Measurements from ENCODE around the gene HOXA11. TPM values are rescaled to one million over a fixed set of nuclear protein-coding genes. Genes with fewer than 3 reads are reported as not detected.

Gene HOXA11
- total RNA-seq, 1 experiment from 2014 or later, result not detected

GRCh38 chr7:27198871-27199801 is 14.1 kb upstream of the HOXA11 start:
- Histone ChIP-seq H3K4me3 (ENCODE audit: low read depth, low read length, poor library complexity, severe bottlenecking) (no peak overlapping the region), H3K27me3 (replicated peaks; ENCODE audit: insufficient read depth, low read depth, low read length, poor library complexity) (peaks cover 94% of the 10 kb centered on the region), H3K9me3 (ENCODE audit: low read depth, low read length, poor library complexity, severe bottlenecking) (no peaks in the 10 kb centered on the region), H3K4me1 (ENCODE audit: insufficient read depth, low read length, poor library complexity, severe bottlenecking) (no peaks in the 10 kb centered on the region), H3K27ac (ENCODE audit: low read depth, low read length, poor library complexity, severe bottlenecking) (no peak overlapping the region), H3K36me3 (ENCODE audit: insufficient read depth, low read length, poor library complexity, severe bottlenecking) (no peaks in the 10 kb centered on the region)
- TF ChIP-seq EZH2 (IDR thresholded peaks at IDR 0.05; ENCODE audit: borderline replicate concordance, low read depth, low read length, poor library complexity, severe bottlenecking) (peak; percentile 97), CTCF (conservative IDR thresholded peaks at IDR 0.05; ENCODE audit: low read depth, low read length) (no peak)
- ChIA-PET CTCF (interaction anchor here (0.6 kb wide), 1 partner anchor 1429 kb away, joined by 3 read pairs; no protein-coding TSS in a partner anchor), POLR2A (ENCODE audit: low non-redundant PET) (no interaction called here)
- no peak for DNase-seq (ENCODE audit: low spot score)
- BruUV-seq (replicated peaks), result no TSS peak
- intact Hi-C loops (cut with micrococcal nuclease; ENCODE audit: unreplicated experiment), result loop anchor here (5.0 kb wide), 3 partner anchors 378 to 898 kb away; no protein-coding TSS in a partner anchor

DNA sequence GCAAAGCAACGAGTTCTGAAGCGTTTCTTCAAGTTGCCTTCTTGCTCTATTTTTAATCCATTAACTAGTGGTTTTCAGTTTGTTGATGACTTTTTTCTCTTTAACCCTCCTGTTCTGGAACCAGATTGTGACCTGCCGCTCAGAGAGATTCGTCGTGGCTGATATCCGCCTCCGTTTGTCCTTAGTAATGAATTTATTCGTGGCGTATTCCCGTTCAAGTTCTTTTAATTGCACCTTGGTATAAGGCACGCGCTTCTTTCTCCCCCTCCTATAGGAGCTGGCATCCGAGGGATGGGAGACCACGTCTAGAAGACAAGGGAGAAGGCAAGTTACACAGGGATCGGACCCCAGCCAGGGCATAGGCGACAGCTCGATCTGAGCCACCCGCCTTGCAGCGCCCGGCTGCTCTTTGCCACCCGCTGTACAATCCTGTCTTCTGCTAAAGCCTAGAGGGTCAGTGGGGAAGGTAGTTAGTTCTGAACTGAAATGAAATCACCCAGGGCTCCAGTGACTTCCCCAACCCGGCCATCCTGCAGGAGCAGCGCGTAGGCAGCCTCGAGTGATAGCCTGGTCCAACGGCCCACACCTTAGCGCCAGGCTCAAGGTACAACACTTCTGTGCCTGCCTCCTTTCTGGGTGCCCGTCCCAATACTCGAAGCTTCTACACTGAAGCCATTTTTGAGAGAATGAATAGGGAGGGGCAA is 13.3 kb upstream of the HOXA11 start:
- no peak for DNase-seq (ENCODE audit: low spot score)
- TF ChIP-seq CTCF (conservative IDR thresholded peaks at IDR 0.05; ENCODE audit: low read depth, low read length), result no peak
- no peak for TF ChIP-seq EZH2 (IDR thresholded peaks at IDR 0.05; ENCODE audit: borderline replicate concordance, low read depth, low read length, poor library complexity, severe bottlenecking)
- BruUV-seq (replicated peaks), result no TSS peak
- no peaks in the 10 kb centered on the region for H3K4me1 ChIP-seq (ENCODE audit: insufficient read depth, low read length, poor library complexity, severe bottlenecking)
- no peak overlapping the region for H3K27ac ChIP-seq (ENCODE audit: low read depth, low read length, poor library complexity, severe bottlenecking)
- POLR2A ChIA-PET (ENCODE audit: low non-redundant PET), result no interaction called here
- H3K27me3 ChIP-seq (replicated peaks; ENCODE audit: insufficient read depth, low read depth, low read length, poor library complexity), result peaks cover 94% of the 10 kb centered on the region
- no peaks in the 10 kb centered on the region for H3K36me3 ChIP-seq (ENCODE audit: insufficient read depth, low read length, poor library complexity, severe bottlenecking)
- H3K4me3 ChIP-seq (ENCODE audit: low read depth, low read length, poor library complexity, severe bottlenecking), result no peak overlapping the region
- CTCF ChIA-PET, result no interaction called here
- H3K9me3 ChIP-seq (ENCODE audit: low read depth, low read length, poor library complexity, severe bottlenecking), result no peaks in the 10 kb centered on the region
- intact Hi-C loops (cut with micrococcal nuclease; ENCODE audit: unreplicated experiment), result loop anchor here (5.0 kb wide), 3 partner anchors 379 to 899 kb away; no protein-coding TSS in a partner anchor

GRCh38 chr7:27197137-27198042 is 12.4 kb upstream of the HOXA11 start:
- H3K4me1 ChIP-seq (ENCODE audit: insufficient read depth, low read length, poor library complexity, severe bottlenecking), result no peaks in the 10 kb centered on the region
- no peak overlapping the region for H3K4me3 ChIP-seq (ENCODE audit: low read depth, low read length, poor library complexity, severe bottlenecking)
- H3K27ac ChIP-seq (ENCODE audit: low read depth, low read length, poor library complexity, severe bottlenecking), result no peak overlapping the region
- no peaks in the 10 kb centered on the region for H3K9me3 ChIP-seq (ENCODE audit: low read depth, low read length, poor library complexity, severe bottlenecking)
- peaks cover 94% of the 10 kb centered on the region for H3K27me3 ChIP-seq (replicated peaks; ENCODE audit: insufficient read depth, low read depth, low read length, poor library complexity)
- no peak for TF ChIP-seq CTCF (conservative IDR thresholded peaks at IDR 0.05; ENCODE audit: low read depth, low read length)
- no peak for TF ChIP-seq EZH2 (IDR thresholded peaks at IDR 0.05; ENCODE audit: borderline replicate concordance, low read depth, low read length, poor library complexity, severe bottlenecking)
- H3K36me3 ChIP-seq (ENCODE audit: insufficient read depth, low read length, poor library complexity, severe bottlenecking), result no peaks in the 10 kb centered on the region
- CTCF ChIA-PET, result no interaction called here
- POLR2A ChIA-PET (ENCODE audit: low non-redundant PET), result no interaction called here
- intact Hi-C loops (cut with micrococcal nuclease; ENCODE audit: unreplicated experiment), result loop anchor here (2.0 to 5.0 kb wide), 5 partner anchors 380 to 900 kb away; no protein-coding TSS in a partner anchor
- no TSS peak for BruUV-seq (replicated peaks)
- no peak for DNase-seq (ENCODE audit: low spot score)

All from A673 (cell line).